ENCODE measurements around the gene PPP1R1C.

The PPP1R1C gene

GRCh38 chr2:182066400-182067087, 80.9 kb downstream of the PPP1R1C start:
- DNase-seq = no peak

GRCh38 chr2:182067393-182067792, 81.7 kb downstream of the PPP1R1C start:
- DNase-seq = no peak

GRCh38 chr2:182068811-182069210, 83.2 kb downstream of the PPP1R1C start:
- DNase-seq = no peak

- no peak for DNase-seq
These were observed 83.8 kb downstream of the PPP1R1C start for GRCh38 chr2:182069416-182069815.

GRCh38 chr2:182069908-182070307, 84.3 kb downstream of the PPP1R1C start:
- no peak for DNase-seq

- DNase-seq = no peak
These were observed 85.1 kb downstream of the PPP1R1C start for GRCh38 chr2:182070736-182071135.

GRCh38 chr2:182072861-182073260, 87.2 kb downstream of the PPP1R1C start:
- DNase-seq = no peak

- DNase-seq = no peak
These were observed 88.0 kb downstream of the PPP1R1C start for GRCh38 chr2:182073613-182074012.

GRCh38 chr2:182077023-182077422, 91.4 kb downstream of the PPP1R1C start:
- DNase-seq = no peak

GRCh38 chr2:182077448-182078142, 91.9 kb downstream of the PPP1R1C start:
- DNase-seq = peak; percentile 68

GRCh38 chr2:182078988-182079602, 93.4 kb downstream of the PPP1R1C start:
- no peak for DNase-seq

GRCh38 chr2:182080493-182080892, 94.8 kb downstream of the PPP1R1C start:
- no peak for DNase-seq

GRCh38 chr2:182081602-182082260, 96.1 kb downstream of the PPP1R1C start:
- DNase-seq = no peak

GRCh38 chr2:182088681-182089320, 103.1 kb downstream of the PPP1R1C start:
- no peak for DNase-seq

GRCh38 chr2:182090486-182090885, 104.8 kb downstream of the PPP1R1C start:
- no peak for DNase-seq

- no peak for DNase-seq
These were observed 112.0 kb downstream of the PPP1R1C start for GRCh38 chr2:182097571-182098164.

- no peak for DNase-seq
These were observed 113.0 kb downstream of the PPP1R1C start for GRCh38 chr2:182098648-182099047.

GRCh38 chr2:182101263-182101662, 115.6 kb downstream of the PPP1R1C start:
- no peak for DNase-seq

GRCh38 chr2:182103526-182103925, 117.9 kb downstream of the PPP1R1C start:
- no peak for DNase-seq

- no peak for DNase-seq
These were observed 124.7 kb downstream of the PPP1R1C start for GRCh38 chr2:182110347-182110746.

- no peak for DNase-seq
These were observed 127.7 kb downstream of the PPP1R1C start for GRCh38 chr2:182113334-182113733.

GRCh38 chr2:182115258-182115657, 129.6 kb downstream of the PPP1R1C start:
- DNase-seq = no peak

GRCh38 chr2:182116774-182117173, 131.1 kb downstream of the PPP1R1C start:
- no peak for DNase-seq
